GM12878 (cell line): ENCODE data around the gene ANKRD28. TPM values are rescaled to one million over a fixed set of nuclear protein-coding genes. Genes with fewer than 3 reads are reported as not detected.

Source experiments
- ATAC-seq: fragments of 200-7000 bp; cut with Tn5 transposase; 3 replicates; pipeline ENCODE4 v1.9.1; 2020; ENCODE audit warnings: mild to moderate bottlenecking, moderate library complexity
- BruUV-seq: library from RNA; stranded (reverse); fragments of 400-500 nt; replicated peaks from 2 replicates; lab custom pipeline; 2021; lab: Mats Ljungman, UMichigan
- CTCF ChIA-PET: fragments of 300-600 bp; sonication (Branson Sonifier 250); formaldehyde crosslinking; extraction: SDS; loops from one replicate; lab custom pipeline; 2021; ENCODE audit warnings: inconsistent platforms; lab: Yijun Ruan, JAX
- POLR2A ChIA-PET: fragments of 350-600 bp; formaldehyde crosslinking; extraction: SDS; loops from one replicate; lab custom pipeline; 2021; ENCODE audit warnings: inconsistent platforms; lab: Charles Lee
- RAD21 ChIA-PET: fragments of 300-600 bp; sonication (Branson Sonifier 250); formaldehyde crosslinking; loops from one replicate; lab custom pipeline; 2023; ENCODE audit warnings: antibody characterized with exemption; ENCODE audit not compliant: unreplicated experiment; lab: Charles Lee
- SMC1A ChIA-PET: fragments of 300-600 bp; sonication (Branson Sonifier 250); formaldehyde crosslinking; loops from one replicate; lab custom pipeline; 2023; ENCODE audit not compliant: unreplicated experiment, uncharacterized antibody; lab: Charles Lee
- DNase-seq: peaks from one replicate; pipeline ENCODE4 v3.0.0-alpha.2; 2011; ENCODE audit warnings: low read depth, low spot score
- FAIRE-seq: peaks from 3 replicates; lab custom pipeline; 2011; peaks lifted over from hg19 to GRCh38; lab: Jason Lieb, UNC
- H2AFZ ChIP-seq: 2 replicates; pipeline ENCODE4 v1.6.0; 2011; ENCODE audit warnings: low read depth, low read length, control low read depth; ENCODE audit not compliant: control insufficient read depth
- H3K27ac ChIP-seq: 2 replicates; pipeline ENCODE4 v1.5.1; 2011; ENCODE audit warnings: control low read depth; ENCODE audit not compliant: control insufficient read depth, insufficient read depth
- H3K27me3 ChIP-seq, 2 experiments: replicated peaks in 1 of 2; 2 replicates each; pipeline versions ENCODE4 v1.6.0 to v1.6.1; 2011; ENCODE audit warnings: low read length in 1 of 2; ENCODE audit not compliant: control insufficient read depth in 2 of 2, insufficient read depth in 2 of 2
- H3K36me3 ChIP-seq, 2 experiments: 2 replicates each; pipeline ENCODE4 v1.5.1; 2011; ENCODE audit warnings: low read length in 1 of 2; ENCODE audit not compliant: control insufficient read depth in 2 of 2, insufficient read depth in 2 of 2
- H3K4me1 ChIP-seq: 2 replicates; pipeline ENCODE4 v1.6.1; 2011; ENCODE audit warnings: mild to moderate bottlenecking, low read length, moderate library complexity, mixed read lengths; ENCODE audit not compliant: control insufficient read depth, insufficient read depth
- H3K4me2 ChIP-seq: 2 replicates; pipeline ENCODE4 v1.6.0; 2011; ENCODE audit warnings: control low read depth; ENCODE audit not compliant: control insufficient read depth, insufficient read depth
- H3K4me3 ChIP-seq: fragments of 200-600 bp; sonication (generic); 2 replicates; pipeline ENCODE4 v1.5.1; 2016
- H3K79me2 ChIP-seq: 2 replicates; pipeline ENCODE4 v1.6.0; 2011; ENCODE audit warnings: low read length; ENCODE audit not compliant: control insufficient read depth, insufficient read depth
- H3K9ac ChIP-seq: 2 replicates; pipeline ENCODE4 v1.8.0; 2011; ENCODE audit warnings: low read length, control low read depth, mixed read lengths; ENCODE audit not compliant: control insufficient read depth, insufficient read depth
- H3K9me3 ChIP-seq: replicated peaks from 3 replicates; pipeline ENCODE4 v1.5.1; 2011; ENCODE audit warnings: mild to moderate bottlenecking, low read length; ENCODE audit not compliant: control insufficient read depth, insufficient read depth
- H4K20me1 ChIP-seq: 2 replicates; pipeline ENCODE4 v1.6.0; 2011; ENCODE audit not compliant: control insufficient read depth, insufficient read depth
- CREB1 ChIP-seq: IDR thresholded peaks from 2 replicates; pipeline ENCODE4 v1.6.1; 2012; ENCODE audit warnings: low read depth, mild to moderate bottlenecking, inconsistent platforms
- FOS ChIP-seq: IDR thresholded peaks from 3 replicates; pipeline ENCODE4 v1.6.1; 2011; ENCODE audit warnings: borderline replicate concordance; ENCODE audit not compliant: insufficient read length; ENCODE audit errors: extremely low read depth
- IRF5 ChIP-seq: fragments of 450-650 bp; IDR thresholded peaks from 2 replicates; pipeline ENCODE4 v1.6.1; 2017; ENCODE audit warnings: borderline replicate concordance
- MTA3 ChIP-seq: IDR thresholded peaks from 2 replicates; pipeline ENCODE4 v1.6.1; 2012; ENCODE audit warnings: low read length, inconsistent platforms, borderline replicate concordance
- PBX3 ChIP-seq: IDR thresholded peaks from 2 replicates; pipeline ENCODE4 v1.6.1; 2011; ENCODE audit warnings: mild to moderate bottlenecking, low read depth, low read length, moderate library complexity; ENCODE audit not compliant: insufficient replicate concordance
- POLR2AphosphoS2 ChIP-seq: IDR thresholded peaks from 2 replicates; pipeline ENCODE4 v1.6.1; 2011; ENCODE audit warnings: low read depth, mild to moderate bottlenecking, low read length, improper control_type of control experiment, moderate library complexity
- POLR2AphosphoS5 ChIP-seq: IDR thresholded peaks from 2 replicates; pipeline ENCODE4 v1.6.1; 2011; ENCODE audit warnings: mild to moderate bottlenecking, low read length, inconsistent platforms
- RELB ChIP-seq: fragments of 450-650 bp; IDR thresholded peaks from 2 replicates; pipeline ENCODE4 v1.6.1; 2017; ENCODE audit warnings: low read depth, mild to moderate bottlenecking, moderate library complexity
- WGBS: methylation state at CpG from one replicate; pipeline ENCODE4 v1.1.6; 2016; ENCODE audit warnings: low lambda C conversion rate; ENCODE audit not compliant: insufficient replicate concordance, insufficient coverage; ENCODE audit errors: missing lambda C conversion rate; 5-methylcytosine and 5-hydroxymethylcytosine counted together
- in situ Hi-C: fragments of 300-500 bp; cut with MboI; formaldehyde crosslinking; loops from 9 replicates; pipeline ENCODE4 v1.14.3; 2018; ENCODE audit warnings: mixed read lengths
- intact Hi-C: fragments of 100-400 bp; cut with micrococcal nuclease; formaldehyde crosslinking; loops from one replicate; pipeline ENCODE4 v1.14.2; 2022; ENCODE audit not compliant: unreplicated experiment
- polyA plus RNA-seq, 11 experiments: library from polyadenylated mRNA; depleted of rRNA in 4 of 11; unstranded in 6 of 11; stranded (reverse) in 5 of 11; fragments of >200 nt; fragmentation: Nextera tagmentation in 4 of 11; fragmentation: Illumina TruSeq in 1 of 11; extraction: Ambion mirVana in 4 of 11; extraction: Trizol in 1 of 11; gene quantifications; 1 replicate in 1 of 11; 2 replicates in 10 of 11; pipeline versions ENCODE4 v1.2.1 to v1.2.3, GENCODE V29; 2011 to 2016; ENCODE audit warnings: inconsistent platforms in 2 of 11, missing spikeins in 2 of 11, low read depth in 1 of 11
- total RNA-seq, 4 experiments: library from RNA; depleted of rRNA in 3 of 4; stranded (reverse); fragments of >200 nt in 3 of 4; fragmentation: Illumina TruSeq in 1 of 4; extraction: Trizol in 1 of 4; gene quantifications; 2 replicates each; pipeline versions ENCODE4 v1.2.1 to v1.2.3, GENCODE V29; 2013 to 2021
- TF ChIP-seq, protein P1 (sequence below): IDR thresholded peaks from 2 replicates; pipeline ENCODE4 v1.6.1; 2011; ENCODE audit warnings: low read depth, low read length, improper control_type of control experiment, borderline replicate concordance
- TF ChIP-seq, protein P2 (sequence below): fragments of 450-650 bp; IDR thresholded peaks from 2 replicates; pipeline ENCODE4 v1.6.1; 2017; ENCODE audit warnings: mild to moderate bottlenecking, moderate library complexity

ANKRD28 gene
- total and polyA plus RNA-seq, 10 of the 15 experiments (the other 5 are each of a cell fraction or from before 2014, with no cell fraction given) = 11.2 to 105 (median 38.3) TPM

- intact Hi-C loops = no loop called here
These were observed 66.8 kb downstream of the ANKRD28 start for GRCh38 chr3:15731024-15731423.

More at GRCh38 chr3:15731024-15731423, 66.8 kb downstream of the ANKRD28 start:
- in situ Hi-C loops = no loop called here
- WGBS = 95% methylated on average over 2 of the region's 2 CpGs
- Histone ChIP-seq H4K20me1 (no peaks in the 10 kb centered on the region), H2AFZ (no peak overlapping the region), H3K27me3 (no peaks in the 10 kb centered on the region), H3K36me3 (peaks cover 8 to 30% of the 10 kb centered on the region in 2 experiments), H3K27ac (no peak overlapping the region), H3K79me2 (no peaks in the 10 kb centered on the region), H3K9ac (no peak overlapping the region), H3K9me3 (no peaks in the 10 kb centered on the region; the same call in 1 of the 3 replicates), H3K4me3 (no peak overlapping the region), H3K4me1 (peaks cover 8% of the 10 kb centered on the region), H3K4me2 (no peak overlapping the region)
- CTCF ChIA-PET = interaction anchor here (1.7 kb wide), 1 partner anchor 100 kb away, joined by 6 read pairs; no protein-coding TSS in a partner anchor
- no peak for ATAC-seq
- BruUV-seq = no TSS peak
- no peak for TF ChIP-seq MTA3
- no peak for TF ChIP-seq POLR2AphosphoS2
- TF ChIP-seq IRF5 = no peak
- TF ChIP-seq, protein P1, sequence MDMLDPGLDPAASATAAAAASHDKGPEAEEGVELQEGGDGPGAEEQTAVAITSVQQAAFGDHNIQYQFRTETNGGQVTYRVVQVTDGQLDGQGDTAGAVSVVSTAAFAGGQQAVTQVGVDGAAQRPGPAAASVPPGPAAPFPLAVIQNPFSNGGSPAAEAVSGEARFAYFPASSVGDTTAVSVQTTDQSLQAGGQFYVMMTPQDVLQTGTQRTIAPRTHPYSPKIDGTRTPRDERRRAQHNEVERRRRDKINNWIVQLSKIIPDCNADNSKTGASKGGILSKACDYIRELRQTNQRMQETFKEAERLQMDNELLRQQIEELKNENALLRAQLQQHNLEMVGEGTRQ = no peak
- TF ChIP-seq, protein P2, sequence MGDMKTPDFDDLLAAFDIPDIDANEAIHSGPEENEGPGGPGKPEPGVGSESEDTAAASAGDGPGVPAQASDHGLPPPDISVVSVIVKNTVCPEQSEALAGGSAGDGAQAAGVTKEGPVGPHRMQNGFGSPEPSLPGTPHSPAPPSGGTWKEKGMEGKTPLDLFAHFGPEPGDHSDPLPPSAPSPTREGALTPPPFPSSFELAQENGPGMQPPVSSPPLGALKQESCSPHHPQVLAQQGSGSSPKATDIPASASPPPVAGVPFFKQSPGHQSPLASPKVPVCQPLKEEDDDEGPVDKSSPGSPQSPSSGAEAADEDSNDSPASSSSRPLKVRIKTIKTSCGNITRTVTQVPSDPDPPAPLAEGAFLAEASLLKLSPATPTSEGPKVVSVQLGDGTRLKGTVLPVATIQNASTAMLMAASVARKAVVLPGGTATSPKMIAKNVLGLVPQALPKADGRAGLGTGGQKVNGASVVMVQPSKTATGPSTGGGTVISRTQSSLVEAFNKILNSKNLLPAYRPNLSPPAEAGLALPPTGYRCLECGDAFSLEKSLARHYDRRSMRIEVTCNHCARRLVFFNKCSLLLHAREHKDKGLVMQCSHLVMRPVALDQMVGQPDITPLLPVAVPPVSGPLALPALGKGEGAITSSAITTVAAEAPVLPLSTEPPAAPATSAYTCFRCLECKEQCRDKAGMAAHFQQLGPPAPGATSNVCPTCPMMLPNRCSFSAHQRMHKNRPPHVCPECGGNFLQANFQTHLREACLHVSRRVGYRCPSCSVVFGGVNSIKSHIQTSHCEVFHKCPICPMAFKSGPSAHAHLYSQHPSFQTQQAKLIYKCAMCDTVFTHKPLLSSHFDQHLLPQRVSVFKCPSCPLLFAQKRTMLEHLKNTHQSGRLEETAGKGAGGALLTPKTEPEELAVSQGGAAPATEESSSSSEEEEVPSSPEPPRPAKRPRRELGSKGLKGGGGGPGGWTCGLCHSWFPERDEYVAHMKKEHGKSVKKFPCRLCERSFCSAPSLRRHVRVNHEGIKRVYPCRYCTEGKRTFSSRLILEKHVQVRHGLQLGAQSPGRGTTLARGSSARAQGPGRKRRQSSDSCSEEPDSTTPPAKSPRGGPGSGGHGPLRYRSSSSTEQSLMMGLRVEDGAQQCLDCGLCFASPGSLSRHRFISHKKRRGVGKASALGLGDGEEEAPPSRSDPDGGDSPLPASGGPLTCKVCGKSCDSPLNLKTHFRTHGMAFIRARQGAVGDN = no peak
- TF ChIP-seq FOS = no peak
- TF ChIP-seq POLR2AphosphoS5 = no peak
- no peak for TF ChIP-seq RELB
- no peak for TF ChIP-seq CREB1
- TF ChIP-seq PBX3 = no peak
- POLR2A ChIA-PET = interaction anchor here (1.6 kb wide), 1 partner anchor 13 kb away, joined by 5 read pairs; no protein-coding TSS in a partner anchor
- SMC1A ChIA-PET = interaction anchor here (1.6 kb wide), 1 partner anchor 19 kb away, joined by 4 read pairs; no protein-coding TSS in a partner anchor
- FAIRE-seq = no peak
- no peak for DNase-seq
- RAD21 ChIA-PET = interaction anchor here (1.0 kb wide), 1 partner anchor 81 kb away, joined by 3 read pairs; no protein-coding TSS in a partner anchor
